Activated naive CD4-positive, alpha-beta T cell treated with anti-CD3 and anti-CD28 coated beads for 36 hours (primary cell): ENCODE data around the gene MCM3AP. TPM values are rescaled to one million over a fixed set of nuclear protein-coding genes. Genes with fewer than 3 reads are reported as not detected.

ENCODE experiments used
- CTCF ChIA-PET: fragments of 350-600 bp; sonication (Branson Sonifier 250); formaldehyde crosslinking; loops from one replicate; lab custom pipeline; 2021; ENCODE audit warnings: antibody characterized with exemption; lab: Charles Lee
- DNase-seq: peaks from one replicate; pipeline ENCODE4 v3.0.0-alpha.2; 2020
- H3K27ac Mint-ChIP-seq: one replicate; pipeline ENCODE4 v1.8.0; 2021; ENCODE audit warnings: mild to moderate bottlenecking, mixed read lengths
- H3K27me3 Mint-ChIP-seq: one replicate; pipeline ENCODE4 v1.8.0; 2021; ENCODE audit warnings: low read depth, mixed read lengths
- H3K36me3 Mint-ChIP-seq: one replicate; pipeline ENCODE4 v1.8.0; 2021; ENCODE audit warnings: low read depth, mixed read lengths
- H3K4me1 Mint-ChIP-seq: one replicate; pipeline ENCODE4 v1.8.0; 2021; ENCODE audit warnings: low read depth, mixed read lengths
- H3K4me3 Mint-ChIP-seq: one replicate; pipeline ENCODE4 v1.8.0; 2021; ENCODE audit warnings: mild to moderate bottlenecking, moderate library complexity, mixed read lengths
- H3K9me3 Mint-ChIP-seq: one replicate; pipeline ENCODE4 v1.8.0; 2021; ENCODE audit warnings: mixed read lengths
- intact Hi-C: fragments of 100-400 bp; cut with micrococcal nuclease; formaldehyde crosslinking; loops from one replicate; pipeline ENCODE4 v1.15.1; 2023
- total RNA-seq, 2 experiments: library from RNA; stranded (reverse); gene quantifications; one replicate each; pipeline ENCODE4 v1.2.3, GENCODE V29; 2021

Gene MCM3AP
- total RNA-seq, 2 experiments from 2014 or later = 86.7 to 89.8 TPM

- no peak overlapping the region for H3K4me3 Mint-ChIP-seq
- no peak for DNase-seq
- no peaks in the 10 kb centered on the region for H3K27me3 Mint-ChIP-seq
- H3K36me3 Mint-ChIP-seq = peaks cover 1% of the 10 kb centered on the region
- intact Hi-C loops = no loop called here
- H3K9me3 Mint-ChIP-seq = no peaks in the 10 kb centered on the region
- CTCF ChIA-PET = interaction anchor here (0.5 kb wide), 1 partner anchor 152 kb away, joined by 3 read pairs; no protein-coding TSS in a partner anchor
- H3K4me1 Mint-ChIP-seq = peaks cover 4% of the 10 kb centered on the region
- no peak overlapping the region for H3K27ac Mint-ChIP-seq
Measured at GRCh38 chr21:46189213-46189958, 96.0 kb downstream of the MCM3AP start.

GRCh38 chr21:46188226-46189212 lies 96.9 kb downstream of the MCM3AP start:
- CTCF ChIA-PET = no interaction called here

GRCh38 chr21:46187814-46188213 lies 97.6 kb downstream of the MCM3AP start:
- intact Hi-C loops = no loop called here
- no peaks in the 10 kb centered on the region for H3K36me3 Mint-ChIP-seq
- CTCF ChIA-PET = no interaction called here
- H3K27ac Mint-ChIP-seq = no peak overlapping the region
- H3K4me1 Mint-ChIP-seq = peaks cover 6% of the 10 kb centered on the region
- no peaks in the 10 kb centered on the region for H3K27me3 Mint-ChIP-seq
- no peak overlapping the region for H3K4me3 Mint-ChIP-seq
- H3K9me3 Mint-ChIP-seq = no peaks in the 10 kb centered on the region
- DNase-seq = no peak

More at GRCh38 chr21:46188226-46189212, 96.9 kb downstream of the MCM3AP start:
- Mint-ChIP-seq H3K4me3 (no peak overlapping the region), H3K36me3 (no peaks in the 10 kb centered on the region), H3K27me3 (no peaks in the 10 kb centered on the region), H3K4me1 (peaks cover 4% of the 10 kb centered on the region), H3K9me3 (no peaks in the 10 kb centered on the region), H3K27ac (no peak overlapping the region)
- no peak for DNase-seq
- intact Hi-C loops = no loop called here

GRCh38 chr21:46187261-46187660 lies 98.2 kb downstream of the MCM3AP start:
- Mint-ChIP-seq H3K4me3 (no peak overlapping the region), H3K27me3 (no peaks in the 10 kb centered on the region), H3K9me3 (no peaks in the 10 kb centered on the region), H3K27ac (no peak overlapping the region), H3K36me3 (no peaks in the 10 kb centered on the region), H3K4me1 (peaks cover 6% of the 10 kb centered on the region)
- no peak for DNase-seq
- intact Hi-C loops = no loop called here
- CTCF ChIA-PET = no interaction called here

- Mint-ChIP-seq H3K27me3 (no peaks in the 10 kb centered on the region), H3K4me3 (no peak overlapping the region), H3K27ac (no peak overlapping the region), H3K36me3 (no peaks in the 10 kb centered on the region), H3K4me1 (peaks cover 6% of the 10 kb centered on the region), H3K9me3 (no peaks in the 10 kb centered on the region)
- no peak for DNase-seq
- CTCF ChIA-PET = no interaction called here
- intact Hi-C loops = loop anchor here (2.0 kb wide), 2 partner anchors 41 to 43 kb away; partner anchors contain the start of gene LSS
Measured at GRCh38 chr21:46185716-46186115, 99.7 kb downstream of the MCM3AP start.

Other genes with a start within 250 kb of the MCM3AP start
- 1 to 10 TPM; 6.7 to 8.4 TPM for gene COL6A2, start 187.5 kb downstream of the MCM3AP start, total RNA-seq
- not detected for gene FTCD, start 130.0 kb downstream of the MCM3AP start, total RNA-seq
- 1 to 10 TPM; 8.0 to 9.8 TPM for gene SPATC1L, start 101.2 kb downstream of the MCM3AP start, total RNA-seq
- gene LSS, start 56.8 kb downstream of the MCM3AP start, total RNA-seq = 10 to 100 TPM in 1 of 2 experiments, 1 to 10 TPM in 1; 9.6 to 12.6 TPM
- 10 to 100 TPM in 1 of 2 experiments, 1 to 10 TPM in 1; 9.9 to 11.0 TPM for gene YBEY, start 731 bp upstream of the MCM3AP start, total RNA-seq
- 10 to 100 TPM; 23.9 to 24.2 TPM for gene C21orf58, start 38.3 kb upstream of the MCM3AP start, total RNA-seq
- gene PCNT, start 38.5 kb upstream of the MCM3AP start, total RNA-seq = 10 to 100 TPM; 42.1 to 42.7 TPM
- gene DIP2A, start 173.3 kb upstream of the MCM3AP start, total RNA-seq = 10 to 100 TPM; 31.4 to 32.7 TPM